BJ (cell line): ENCODE results near the gene RAP1GDS1. TPM values are rescaled to one million over a fixed set of nuclear protein-coding genes. Genes with fewer than 3 reads are reported as not detected.

Experiments
- CTCF ChIA-PET: fragments of 350-600 bp; formaldehyde crosslinking; extraction: SDS; loops from one replicate; lab custom pipeline; 2021; ENCODE audit warnings: antibody characterized with exemption, inconsistent platforms; lab: Yijun Ruan, JAX
- POLR2A ChIA-PET: fragments of 300-600 bp; sonication (Branson Sonifier 250); formaldehyde crosslinking; extraction: SDS; loops from one replicate; lab custom pipeline; 2021; ENCODE audit warnings: antibody characterized with exemption; lab: Charles Lee
- DNase-seq: peaks from one replicate; pipeline ENCODE4 v3.0.0-alpha.2; 2011; ENCODE audit warnings: low read depth
- H3K27me3 ChIP-seq: 2 replicates; pipeline ENCODE4 v1.6.0; 2011; ENCODE audit warnings: low read length; ENCODE audit not compliant: control insufficient read depth, insufficient read depth
- H3K36me3 ChIP-seq: 2 replicates; pipeline ENCODE4 v1.5.1; 2011; ENCODE audit warnings: low read length; ENCODE audit not compliant: control insufficient read depth, insufficient read depth
- H3K4me3 ChIP-seq: 2 replicates; pipeline ENCODE4 v1.5.1; 2011; ENCODE audit warnings: low read depth, mild to moderate bottlenecking, control low read depth, low read length
- polyA plus RNA-seq: library from polyadenylated mRNA; depleted of rRNA; stranded (reverse); fragments of >200 nt; gene quantifications from 2 replicates; pipeline ENCODE4 v1.2.3, GENCODE V29; 2011
- TF ChIP-seq, protein P1 (sequence below): IDR thresholded peaks from 2 replicates; pipeline ENCODE4 v1.5.1; 2011; ENCODE audit warnings: low read depth, mild to moderate bottlenecking, control low read depth, inconsistent platforms, low read length, moderate library complexity; ENCODE audit not compliant: insufficient read depth

The RAP1GDS1 gene
- polyA plus RNA-seq, 1 experiment: 35.1 TPM

DNA sequence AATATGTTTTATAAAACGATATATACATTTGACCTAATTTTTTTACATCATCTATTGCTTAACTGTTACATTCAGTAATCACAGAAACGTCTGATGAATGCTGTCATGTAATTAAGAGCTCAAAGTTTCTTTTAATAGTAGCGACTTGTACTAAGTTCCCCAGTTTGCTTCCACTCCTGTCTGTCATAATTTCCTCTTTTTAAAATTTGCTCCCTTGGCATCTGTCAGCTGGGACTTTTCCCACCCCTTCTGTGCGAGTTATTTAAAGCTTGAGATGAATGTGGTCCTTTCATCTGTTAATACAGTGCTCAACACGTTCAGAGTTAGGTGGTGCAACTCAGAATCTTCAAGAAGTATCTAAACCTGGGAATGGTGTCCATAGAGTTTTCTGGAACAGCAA, 1.2 kb downstream of the RAP1GDS1 start:
- POLR2A ChIA-PET: interaction anchor here (0.7 kb wide), 1 partner anchor 675 kb away, joined by 4 read pairs; no protein-coding TSS in a partner anchor
- TF ChIP-seq, protein P1, sequence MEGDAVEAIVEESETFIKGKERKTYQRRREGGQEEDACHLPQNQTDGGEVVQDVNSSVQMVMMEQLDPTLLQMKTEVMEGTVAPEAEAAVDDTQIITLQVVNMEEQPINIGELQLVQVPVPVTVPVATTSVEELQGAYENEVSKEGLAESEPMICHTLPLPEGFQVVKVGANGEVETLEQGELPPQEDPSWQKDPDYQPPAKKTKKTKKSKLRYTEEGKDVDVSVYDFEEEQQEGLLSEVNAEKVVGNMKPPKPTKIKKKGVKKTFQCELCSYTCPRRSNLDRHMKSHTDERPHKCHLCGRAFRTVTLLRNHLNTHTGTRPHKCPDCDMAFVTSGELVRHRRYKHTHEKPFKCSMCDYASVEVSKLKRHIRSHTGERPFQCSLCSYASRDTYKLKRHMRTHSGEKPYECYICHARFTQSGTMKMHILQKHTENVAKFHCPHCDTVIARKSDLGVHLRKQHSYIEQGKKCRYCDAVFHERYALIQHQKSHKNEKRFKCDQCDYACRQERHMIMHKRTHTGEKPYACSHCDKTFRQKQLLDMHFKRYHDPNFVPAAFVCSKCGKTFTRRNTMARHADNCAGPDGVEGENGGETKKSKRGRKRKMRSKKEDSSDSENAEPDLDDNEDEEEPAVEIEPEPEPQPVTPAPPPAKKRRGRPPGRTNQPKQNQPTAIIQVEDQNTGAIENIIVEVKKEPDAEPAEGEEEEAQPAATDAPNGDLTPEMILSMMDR: no peak
- Histone ChIP-seq H3K36me3 (no peaks in the 10 kb centered on the region), H3K27me3 (no peaks in the 10 kb centered on the region), H3K4me3 (peak overlapping the region; percentile 90)
- DNase-seq: no peak
- CTCF ChIA-PET: interaction anchor here (0.7 to 1.4 kb wide), 4 partner anchors 16 to 794 kb away, joined by 3 to 4 read pairs (median 3); no protein-coding TSS in a partner anchor

DNA sequence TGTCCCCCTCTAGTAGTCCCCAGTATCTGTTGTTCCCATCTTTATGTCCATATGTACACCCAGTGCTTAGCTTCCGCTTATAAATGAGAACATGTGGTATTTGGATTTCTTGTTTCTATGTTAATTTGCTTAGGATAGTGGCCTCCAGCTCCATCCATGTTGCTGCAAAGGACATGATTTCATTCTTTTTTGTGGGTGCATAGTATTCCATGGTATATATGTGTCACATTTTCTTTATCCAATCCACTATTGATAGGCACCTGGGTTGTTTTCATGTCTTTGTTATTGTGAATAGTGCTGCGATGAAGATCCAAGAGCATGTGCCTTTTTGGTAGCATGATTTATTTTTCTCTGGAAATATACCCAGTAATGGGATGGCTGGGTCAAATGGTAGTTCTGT, 6.3 kb downstream of the RAP1GDS1 start:
- TF ChIP-seq, protein P1: no peak
- ChIA-PET POLR2A (no interaction called here), CTCF (no interaction called here)
- Histone ChIP-seq H3K4me3 (no peak overlapping the region), H3K27me3 (no peaks in the 10 kb centered on the region), H3K36me3 (no peaks in the 10 kb centered on the region)
- no peak for DNase-seq

DNA sequence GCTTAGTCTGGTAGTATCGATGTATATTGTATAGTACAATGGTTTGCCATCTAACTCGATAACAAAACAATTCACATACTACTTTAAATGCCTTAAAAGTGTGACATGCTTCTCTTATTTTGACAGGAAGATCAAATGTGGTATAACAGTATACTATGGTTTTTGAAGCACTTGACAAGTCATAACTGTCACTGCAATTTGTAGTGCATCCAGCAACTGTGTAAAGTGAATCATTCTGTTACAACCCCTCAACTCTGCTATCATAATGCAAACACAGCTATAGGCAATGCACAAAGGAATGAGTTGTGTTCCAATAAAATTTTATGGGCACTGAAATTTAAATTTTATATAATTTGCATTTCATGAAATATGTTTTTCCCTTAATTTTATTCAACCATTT, 14.0 kb downstream of the RAP1GDS1 start:
- ChIA-PET CTCF (no interaction called here), POLR2A (no interaction called here)
- no peaks in the 10 kb centered on the region for H3K36me3 ChIP-seq
- no peak for DNase-seq
- no peak overlapping the region for H3K4me3 ChIP-seq
- TF ChIP-seq, protein P1: no peak
- no peaks in the 10 kb centered on the region for H3K27me3 ChIP-seq

DNA sequence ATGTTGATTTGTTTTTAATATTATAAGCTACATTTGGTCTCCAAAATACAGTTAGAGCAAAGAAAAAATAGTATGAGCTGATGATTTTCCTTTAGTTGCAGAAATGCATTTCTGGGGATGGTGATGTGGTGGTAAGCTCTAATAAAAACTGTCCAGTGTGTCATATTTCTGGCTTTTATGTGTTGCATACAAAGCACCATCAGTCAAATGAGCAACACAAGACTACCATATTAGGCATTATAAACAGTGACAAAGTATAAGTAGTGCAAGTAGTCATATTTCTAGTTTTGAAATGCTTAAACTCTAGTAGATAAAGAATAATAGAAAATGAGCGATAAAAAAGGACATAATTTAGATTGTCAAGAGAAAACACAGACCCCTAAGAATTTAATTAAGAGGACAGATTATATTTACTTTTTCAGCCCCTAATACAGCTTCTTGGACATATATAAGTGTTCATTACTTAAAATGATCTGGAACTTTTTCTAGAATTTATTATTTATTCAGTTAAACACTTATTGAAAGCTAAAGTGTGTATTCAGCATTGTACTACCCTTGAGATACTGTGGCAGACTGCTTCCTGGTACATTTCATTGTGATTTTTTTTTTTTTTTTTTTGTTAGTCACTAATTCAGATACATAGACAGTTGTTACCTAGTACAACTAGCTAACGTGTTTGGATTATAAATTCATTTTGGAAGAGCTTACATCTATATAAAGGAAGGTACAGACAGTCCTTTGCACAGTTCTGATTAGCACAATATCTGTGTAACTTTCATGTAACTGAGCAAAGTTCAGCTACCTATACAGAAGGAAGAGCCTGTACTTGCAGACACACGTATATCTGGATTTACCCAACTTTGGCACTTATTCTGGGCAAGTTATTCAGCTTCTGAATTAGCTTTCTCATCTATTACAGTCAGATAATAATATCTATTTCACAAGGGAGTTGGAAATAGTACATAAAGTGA, 22.3 kb downstream of the RAP1GDS1 start:
- DNase-seq: no peak
- TF ChIP-seq, protein P1: no peak
- ChIA-PET CTCF (interaction anchor here (1.2 kb wide), 1 partner anchor 21 kb away, joined by 3 read pairs; no protein-coding TSS in a partner anchor), POLR2A (interaction anchor here (0.9 kb wide), 1 partner anchor 23 kb away, joined by 3 read pairs; the partner anchor contains the start of gene RAP1GDS1)
- Histone ChIP-seq H3K4me3 (no peak overlapping the region), H3K27me3 (no peaks in the 10 kb centered on the region), H3K36me3 (no peaks in the 10 kb centered on the region)

DNA sequence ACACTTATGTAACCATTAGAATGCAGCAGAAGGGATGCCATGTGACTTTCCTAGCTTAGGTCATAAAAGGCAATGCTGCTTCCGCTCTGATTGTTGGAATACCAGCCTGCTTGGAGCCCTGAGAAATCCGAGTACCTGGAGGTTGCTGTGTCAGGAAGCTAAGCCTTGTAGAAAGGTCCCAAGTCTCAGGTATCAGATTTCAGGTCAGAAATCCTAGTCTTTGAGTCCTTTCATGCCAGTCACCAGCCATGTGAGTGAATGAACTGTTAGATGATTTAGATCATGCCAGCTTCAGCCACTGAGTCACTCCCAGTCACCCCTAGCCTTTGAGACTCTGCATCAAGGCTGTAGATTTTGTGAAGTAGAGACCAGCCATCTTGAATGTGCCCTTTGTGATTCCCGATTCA, 23.5 kb downstream of the RAP1GDS1 start:
- POLR2A ChIA-PET: no interaction called here
- TF ChIP-seq, protein P1: no peak
- H3K27me3 ChIP-seq: no peaks in the 10 kb centered on the region
- no peak overlapping the region for H3K4me3 ChIP-seq
- no peak for DNase-seq
- CTCF ChIA-PET: no interaction called here
- H3K36me3 ChIP-seq: no peaks in the 10 kb centered on the region
